IMR-90 (cell line): Measurements from ENCODE around the gene ZNF493.

ENCODE experiments used
- BHLHE40 ChIP-seq: fragments of 150-350 bp; IDR thresholded peaks from 2 replicates; pipeline ENCODE4 v1.6.1; 2016; ENCODE audit warnings: mild to moderate bottlenecking, low read depth, low read length
- CEBPB ChIP-seq: IDR thresholded peaks from 2 replicates; pipeline ENCODE4 v1.6.1; 2012; ENCODE audit warnings: low read depth, low read length, improper control_type of control experiment
- CTCF ChIP-seq: conservative IDR thresholded peaks from 2 replicates; pipeline ENCODE4 v1.5.1; 2012; ENCODE audit warnings: mild to moderate bottlenecking, low read depth, low read length, improper control_type of control experiment
- MAZ ChIP-seq: IDR thresholded peaks from 2 replicates; pipeline ENCODE4 v1.6.1; 2012; ENCODE audit warnings: low read depth, mild to moderate bottlenecking, low read length, improper control_type of control experiment, moderate library complexity, borderline replicate concordance
- MXI1 ChIP-seq: IDR thresholded peaks from 2 replicates; pipeline ENCODE4 v1.6.1; 2012; ENCODE audit warnings: low read depth, mild to moderate bottlenecking, low read length, moderate library complexity, borderline replicate concordance
- NFE2L2 ChIP-seq: fragments of 150-350 bp; IDR thresholded peaks from 2 replicates; pipeline ENCODE4 v1.6.1; 2016; ENCODE audit warnings: low read depth, mild to moderate bottlenecking, low read length
- POLR2A ChIP-seq: IDR thresholded peaks from 2 replicates; pipeline ENCODE4 v1.6.1; 2012; ENCODE audit warnings: mild to moderate bottlenecking, low read depth, low read length
- RCOR1 ChIP-seq: IDR thresholded peaks from 2 replicates; pipeline ENCODE4 v1.6.1; 2012; ENCODE audit warnings: mild to moderate bottlenecking, low read length, improper control_type of control experiment; ENCODE audit not compliant: insufficient replicate concordance
- RFX5 ChIP-seq: IDR thresholded peaks from 2 replicates; pipeline ENCODE4 v1.8.0; 2012; ENCODE audit warnings: low read depth, mild to moderate bottlenecking, low read length, moderate library complexity
- SMC3 ChIP-seq: fragments of 150-350 bp; IDR thresholded peaks from 2 replicates; pipeline ENCODE4 v1.6.1; 2016; ENCODE audit warnings: low read depth, mild to moderate bottlenecking, antibody characterized with exemption, low read length, moderate library complexity
- TF ChIP-seq, protein P1 (sequence below): fragments of 150-350 bp; IDR thresholded peaks from 2 replicates; pipeline ENCODE4 v1.6.1; 2016; ENCODE audit warnings: low read depth, mild to moderate bottlenecking, low read length, moderate library complexity, borderline replicate concordance

DNA sequence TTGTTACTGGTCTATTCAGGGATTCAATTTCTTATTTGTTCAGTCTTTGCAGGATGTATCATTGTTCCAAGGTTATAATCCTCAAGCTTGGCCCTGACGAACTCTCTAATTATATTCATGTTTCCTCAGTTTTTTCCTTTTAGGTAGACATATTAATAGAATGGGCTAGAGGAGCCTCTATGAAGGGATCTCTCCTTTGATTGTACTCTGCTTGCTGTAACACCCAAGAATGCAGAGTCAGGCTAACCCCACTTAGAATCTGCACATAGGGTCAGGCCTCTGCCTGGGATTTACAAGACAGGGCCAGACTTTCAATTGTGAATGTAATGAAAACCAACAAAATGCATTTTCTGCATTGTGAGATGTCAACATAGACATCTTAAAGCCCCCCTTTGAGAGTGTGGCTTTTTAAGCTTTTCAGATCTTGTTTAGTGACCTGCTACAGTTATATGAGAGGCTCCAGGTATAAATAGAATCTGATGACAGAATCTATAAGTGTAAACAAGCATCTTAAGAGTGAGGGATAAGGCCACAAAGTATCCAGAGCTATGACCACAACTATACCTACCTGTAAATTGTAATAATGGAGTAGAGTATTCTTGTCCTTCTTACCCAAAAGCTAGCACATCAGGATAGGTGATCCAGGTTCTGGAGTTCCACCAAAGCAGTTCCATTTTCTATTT is 5.5 kb downstream of the ZNF493 start:
- TF ChIP-seq MXI1 = no peak
- TF ChIP-seq CTCF = no peak
- no peak for TF ChIP-seq POLR2A
- no peak for TF ChIP-seq NFE2L2
- TF ChIP-seq MAZ = no peak
- TF ChIP-seq SMC3 = no peak
- TF ChIP-seq RFX5 = no peak
- TF ChIP-seq RCOR1 = no peak
- TF ChIP-seq, protein P1, sequence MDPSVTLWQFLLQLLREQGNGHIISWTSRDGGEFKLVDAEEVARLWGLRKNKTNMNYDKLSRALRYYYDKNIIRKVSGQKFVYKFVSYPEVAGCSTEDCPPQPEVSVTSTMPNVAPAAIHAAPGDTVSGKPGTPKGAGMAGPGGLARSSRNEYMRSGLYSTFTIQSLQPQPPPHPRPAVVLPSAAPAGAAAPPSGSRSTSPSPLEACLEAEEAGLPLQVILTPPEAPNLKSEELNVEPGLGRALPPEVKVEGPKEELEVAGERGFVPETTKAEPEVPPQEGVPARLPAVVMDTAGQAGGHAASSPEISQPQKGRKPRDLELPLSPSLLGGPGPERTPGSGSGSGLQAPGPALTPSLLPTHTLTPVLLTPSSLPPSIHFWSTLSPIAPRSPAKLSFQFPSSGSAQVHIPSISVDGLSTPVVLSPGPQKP = no peak
- TF ChIP-seq CEBPB = no peak
- TF ChIP-seq BHLHE40 = no peak
